Effector memory CD8-positive, alpha-beta T cell (primary cell): ENCODE data around the gene KHNYN.
A peak's percentile ranks its signal among the peaks of the same experiment; 100 is the strongest.

Experiments used
- ATAC-seq: fragments of 150-1000 bp; cut with Tn5 transposase; replicated peaks from 2 replicates; pipeline ENCODE4 v1.10.0; 2021; ENCODE audit warnings: mild to moderate bottlenecking, moderate library complexity
- DNase-seq, 3 experiments: peaks; one replicate each; pipeline ENCODE4 v3.0.0; 2021
- H3K27ac Mint-ChIP-seq, 2 donors: one replicate each; pipeline ENCODE4 v1.8.0; 2022; ENCODE audit warnings: mild to moderate bottlenecking in 2 of 2, mixed read lengths in 2 of 2, moderate library complexity in 2 of 2
- H3K27me3 Mint-ChIP-seq, 2 donors: one replicate each; pipeline ENCODE4 v1.8.0; 2022; ENCODE audit warnings: mixed read lengths in 2 of 2
- H3K36me3 Mint-ChIP-seq: one replicate; pipeline ENCODE4 v1.8.0; 2022; ENCODE audit warnings: mild to moderate bottlenecking, moderate library complexity, mixed read lengths; ENCODE audit not compliant: insufficient read depth
- H3K4me1 Mint-ChIP-seq, 2 donors: one replicate each; pipeline ENCODE4 v1.8.0; 2022; ENCODE audit warnings: low read depth in 2 of 2, mixed read lengths in 2 of 2
- H3K4me3 Mint-ChIP-seq, 2 donors: one replicate each; pipeline ENCODE4 v1.8.0; 2022; ENCODE audit warnings: mild to moderate bottlenecking in 2 of 2, mixed read lengths in 2 of 2, moderate library complexity in 2 of 2
- H3K9me3 Mint-ChIP-seq, 2 donors: one replicate each; pipeline ENCODE4 v1.8.0; 2022; ENCODE audit warnings: mixed read lengths in 2 of 2

The KHNYN gene

GRCh38 chr14:24434036-24434435, 4.3 kb downstream of the KHNYN start:
- ATAC-seq (no peak), DNase-seq (no peak)
- Mint-ChIP-seq H3K4me1 (peaks cover 43 to 44% of the 10 kb centered on the region in 2 donors), H3K4me3 (no peak overlapping the region), H3K27ac (peak overlapping the region in 1 of 2 donors; percentile 24), H3K27me3 (no peaks in the 10 kb centered on the region), H3K36me3 (peaks cover 72% of the 10 kb centered on the region), H3K9me3 (no peaks in the 10 kb centered on the region)

- peaks cover 38 to 40% of the 10 kb centered on the region in 2 donors for H3K4me1 Mint-ChIP-seq
- H3K36me3 Mint-ChIP-seq: peaks cover 74% of the 10 kb centered on the region
- H3K27me3 Mint-ChIP-seq: no peaks in the 10 kb centered on the region
- DNase-seq: no peak
- H3K4me3 Mint-ChIP-seq: no peak overlapping the region
- ATAC-seq: no peak
- no peaks in the 10 kb centered on the region for H3K9me3 Mint-ChIP-seq
- peak overlapping the region in 1 of 2 donors; percentile 24 for H3K27ac Mint-ChIP-seq
These were observed 4.9 kb downstream of the KHNYN start for GRCh38 chr14:24434676-24435075.

DNA sequence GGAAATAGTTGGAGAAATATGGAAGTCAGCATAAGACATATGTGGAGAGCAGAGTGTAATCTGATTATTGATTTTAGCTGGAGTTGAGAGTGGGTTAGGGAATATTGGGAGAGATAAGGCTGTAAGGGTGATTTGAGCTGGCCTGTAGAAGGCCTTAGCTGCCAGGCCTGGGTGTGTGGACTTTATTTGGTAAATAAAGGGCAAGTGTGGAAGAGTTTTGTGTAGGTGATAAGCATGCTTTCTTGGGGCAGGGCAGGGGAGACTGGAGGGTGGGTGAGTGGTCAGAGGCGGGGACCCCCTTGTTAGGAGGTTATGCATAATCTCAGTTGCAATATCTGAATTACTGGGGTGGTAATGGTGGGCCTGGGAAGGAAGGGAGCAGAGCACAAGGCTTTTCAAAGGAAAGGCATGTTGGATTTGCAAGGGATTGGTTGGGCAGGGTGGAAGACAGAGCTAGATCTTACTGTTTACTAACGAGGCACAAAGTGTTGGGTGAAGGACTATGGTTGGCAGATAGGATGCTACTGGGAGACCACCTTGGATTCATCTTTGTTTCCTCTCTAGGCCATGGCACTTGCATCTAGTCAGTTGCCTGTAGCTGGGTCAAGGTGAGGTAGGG, 5.5 kb downstream of the KHNYN start:
- H3K9me3 Mint-ChIP-seq: no peaks in the 10 kb centered on the region
- no peaks in the 10 kb centered on the region for H3K27me3 Mint-ChIP-seq
- H3K4me1 Mint-ChIP-seq: peaks cover 37 to 40% of the 10 kb centered on the region in 2 donors
- DNase-seq: no peak
- ATAC-seq: no peak
- peaks cover 74% of the 10 kb centered on the region for H3K36me3 Mint-ChIP-seq
- H3K4me3 Mint-ChIP-seq: no peak overlapping the region
- peak overlapping the region; percentile 24 to 31 for H3K27ac Mint-ChIP-seq

DNA sequence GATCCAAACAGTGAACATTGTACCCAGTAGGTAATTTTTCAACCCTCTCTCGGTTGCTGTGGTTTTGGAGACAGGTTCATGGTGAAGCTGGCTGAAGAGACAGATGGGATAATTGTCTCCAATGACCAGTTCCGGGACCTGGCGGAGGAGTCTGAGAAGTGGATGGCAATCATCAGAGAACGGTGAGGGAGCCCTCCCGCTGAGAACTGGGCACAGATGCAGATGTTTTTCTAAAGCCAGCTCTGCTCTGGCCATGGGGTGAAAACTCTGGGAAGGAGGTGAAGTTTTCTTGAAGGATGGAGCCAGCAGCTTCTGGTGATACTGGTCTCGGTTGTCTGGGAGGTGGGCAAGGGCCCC, 6.2 kb downstream of the KHNYN start:
- Mint-ChIP-seq H3K9me3 (no peaks in the 10 kb centered on the region), H3K4me1 (peaks cover 35 to 38% of the 10 kb centered on the region in 2 donors), H3K36me3 (peaks cover 67% of the 10 kb centered on the region), H3K27ac (peak overlapping the region; percentile 24 to 31), H3K4me3 (no peak overlapping the region), H3K27me3 (no peaks in the 10 kb centered on the region)
- DNase-seq (no peak), ATAC-seq (no peak)

DNA sequence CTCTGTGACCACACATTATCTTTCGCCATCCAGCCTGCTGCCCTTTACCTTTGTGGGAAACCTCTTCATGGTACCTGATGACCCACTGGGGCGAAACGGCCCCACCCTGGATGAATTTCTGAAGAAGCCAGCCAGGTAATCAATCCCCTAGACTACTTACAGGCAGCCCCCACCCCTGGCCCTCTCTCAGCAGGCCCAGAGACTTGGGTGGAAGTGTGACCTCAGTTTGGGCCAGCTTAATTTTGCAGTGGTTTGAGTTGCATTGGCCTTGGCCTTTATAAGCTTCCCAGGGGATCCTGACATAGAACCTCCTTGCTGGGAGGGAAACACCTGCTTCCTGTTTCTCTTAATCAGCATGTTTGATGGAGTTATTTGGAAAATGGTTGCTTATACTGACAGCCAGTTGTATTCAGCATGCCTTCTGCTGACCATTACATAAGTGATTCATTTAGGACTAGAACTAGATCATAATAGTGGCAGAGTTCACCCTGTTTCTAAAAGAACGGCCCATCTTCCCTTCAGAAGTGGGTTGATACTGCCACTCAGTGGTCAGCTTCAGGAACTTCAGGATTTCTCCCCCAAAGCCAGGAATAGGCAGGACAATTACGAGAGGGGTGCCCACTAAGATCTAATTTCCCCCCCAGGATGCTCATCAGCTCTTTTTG, 6.7 kb downstream of the KHNYN start:
- Mint-ChIP-seq H3K36me3 (peaks cover 62% of the 10 kb centered on the region), H3K4me3 (peak overlapping the region; percentile 14 to 22), H3K4me1 (peaks cover 31 to 36% of the 10 kb centered on the region in 2 donors), H3K27ac (peak overlapping the region; percentile 31 to 85), H3K27me3 (no peaks in the 10 kb centered on the region), H3K9me3 (no peaks in the 10 kb centered on the region)
- DNase-seq: peak; percentile 44 to 50 (median 44)
- ATAC-seq: peak; percentile 62

- H3K27me3 Mint-ChIP-seq: no peaks in the 10 kb centered on the region
- no peaks in the 10 kb centered on the region for H3K9me3 Mint-ChIP-seq
- peaks cover 62% of the 10 kb centered on the region for H3K36me3 Mint-ChIP-seq
- peak overlapping the region; percentile 14 to 22 for H3K4me3 Mint-ChIP-seq
- peak overlapping the region; percentile 54 to 85 for H3K27ac Mint-ChIP-seq
- no peak for ATAC-seq
- H3K4me1 Mint-ChIP-seq: peaks cover 30 to 36% of the 10 kb centered on the region in 2 donors
- DNase-seq: no peak
These were observed 7.4 kb downstream of the KHNYN start for GRCh38 chr14:24437020-24437735.

- DNase-seq: no peak
- Mint-ChIP-seq H3K36me3 (peaks cover 64% of the 10 kb centered on the region), H3K9me3 (no peaks in the 10 kb centered on the region), H3K27me3 (no peaks in the 10 kb centered on the region), H3K4me1 (peaks cover 34 to 39% of the 10 kb centered on the region in 2 donors), H3K27ac (peak overlapping the region; percentile 54 to 85), H3K4me3 (no peak overlapping the region)
- ATAC-seq: no peak
These were observed 7.9 kb downstream of the KHNYN start for GRCh38 chr14:24437736-24438067.

DNA sequence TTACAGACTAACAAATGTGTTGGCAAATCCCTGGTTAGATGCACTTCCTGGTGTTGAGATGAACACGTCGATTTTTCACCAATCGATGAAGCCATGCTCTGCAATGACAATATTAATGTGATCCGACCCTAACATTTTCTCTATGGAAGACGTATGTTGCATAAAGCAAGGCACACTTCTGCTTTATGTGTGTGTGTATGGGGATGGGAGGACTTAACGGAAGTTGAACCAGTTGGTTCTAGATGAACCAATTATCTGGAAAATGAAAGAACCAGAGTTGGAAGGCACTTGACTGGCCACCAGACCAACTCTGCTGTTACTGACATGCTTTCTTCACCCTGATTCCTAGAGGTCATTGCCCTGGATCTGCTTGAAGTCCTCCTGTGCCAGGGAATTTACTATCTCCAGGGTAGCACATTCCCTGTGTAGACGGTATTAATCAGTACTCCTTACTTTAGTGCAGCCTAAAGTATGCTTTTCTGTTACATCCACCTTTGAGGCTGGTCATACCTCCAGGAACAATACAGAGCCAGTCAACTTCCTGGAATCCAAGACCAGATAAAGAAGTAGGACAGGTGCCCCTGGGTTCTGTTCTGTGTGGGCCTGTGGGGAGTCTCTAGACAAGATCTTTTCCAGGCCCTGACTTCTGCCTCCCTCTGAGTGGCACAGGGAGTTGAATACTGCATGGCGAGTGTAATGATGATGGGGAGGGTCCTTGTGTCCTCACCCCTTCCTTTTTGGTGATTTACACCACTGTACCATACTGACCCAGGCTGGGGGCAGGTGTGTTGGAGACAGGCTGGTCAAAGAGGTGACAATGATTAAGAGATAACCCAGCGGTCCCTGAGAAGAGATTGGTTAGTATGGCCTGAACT, 8.7 kb downstream of the KHNYN start:
- no peak for DNase-seq
- peak overlapping the region in 1 of 2 donors; percentile 79 for H3K27ac Mint-ChIP-seq
- H3K4me1 Mint-ChIP-seq: peaks cover 36 to 39% of the 10 kb centered on the region in 2 donors
- ATAC-seq: no peak
- H3K4me3 Mint-ChIP-seq: no peak overlapping the region
- no peaks in the 10 kb centered on the region for H3K27me3 Mint-ChIP-seq
- peaks cover 61% of the 10 kb centered on the region for H3K36me3 Mint-ChIP-seq
- H3K9me3 Mint-ChIP-seq: no peaks in the 10 kb centered on the region

GRCh38 chr14:24439257-24439656, 9.5 kb downstream of the KHNYN start:
- H3K4me1 Mint-ChIP-seq: peaks cover 38 to 41% of the 10 kb centered on the region in 2 donors
- H3K9me3 Mint-ChIP-seq: no peaks in the 10 kb centered on the region
- ATAC-seq (no peak), DNase-seq (no peak)
- H3K27me3 Mint-ChIP-seq: no peaks in the 10 kb centered on the region
- peak overlapping the region in 1 of 2 donors; percentile 79 for H3K27ac Mint-ChIP-seq
- no peak overlapping the region for H3K4me3 Mint-ChIP-seq
- peaks cover 60% of the 10 kb centered on the region for H3K36me3 Mint-ChIP-seq

DNA sequence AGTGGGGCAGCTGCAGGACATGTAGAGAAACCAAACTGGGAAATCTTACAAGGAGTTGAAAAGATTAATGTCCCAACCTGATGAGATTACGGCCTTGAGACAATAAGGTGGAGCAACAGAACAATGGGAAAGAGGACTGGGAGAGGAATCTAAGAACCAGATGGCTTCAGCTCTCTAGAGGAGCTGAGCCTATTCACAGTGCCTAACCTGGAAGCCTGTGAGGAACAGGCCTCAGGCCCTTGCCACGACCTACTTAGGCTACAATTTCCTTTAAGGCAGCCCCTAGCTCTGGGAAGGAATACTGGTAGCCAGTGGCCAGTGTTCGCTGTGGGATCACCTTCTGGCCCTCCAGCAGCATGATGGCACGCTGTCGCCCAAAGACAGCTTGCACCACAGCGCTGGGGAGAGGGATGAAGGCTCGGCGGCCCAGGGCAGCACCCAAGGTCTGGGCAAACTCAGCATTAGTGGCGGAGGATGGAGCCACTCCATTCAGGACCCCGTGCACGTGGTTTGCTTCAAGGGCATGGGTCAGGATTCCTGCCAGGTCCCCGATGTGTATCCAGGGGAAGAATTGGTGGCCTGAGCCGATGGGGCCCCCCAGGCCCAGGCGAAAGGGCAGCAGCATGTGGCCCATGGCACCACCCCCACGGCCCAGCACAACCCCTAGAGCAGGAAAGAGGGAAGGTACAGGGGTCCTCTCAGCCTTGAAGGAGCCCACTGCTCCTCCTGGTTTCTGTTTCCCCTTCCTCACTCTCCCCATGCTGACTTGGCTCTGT, 10.3 kb downstream of the KHNYN start:
- no peak overlapping the region for H3K4me3 Mint-ChIP-seq
- peaks cover 52% of the 10 kb centered on the region for H3K36me3 Mint-ChIP-seq

GRCh38 chr14:24440606-24441399, 11.0 kb downstream of the KHNYN start:
- no peaks in the 10 kb centered on the region for H3K9me3 Mint-ChIP-seq
- peak overlapping the region; percentile 75 to 94 for H3K27ac Mint-ChIP-seq
- H3K27me3 Mint-ChIP-seq: no peaks in the 10 kb centered on the region
- H3K4me1 Mint-ChIP-seq: peaks cover 38 to 39% of the 10 kb centered on the region in 2 donors
- ATAC-seq (no peak), DNase-seq (no peak)
- peak overlapping the region in 1 of 2 donors; percentile 92 for H3K4me3 Mint-ChIP-seq
- H3K36me3 Mint-ChIP-seq: peaks cover 49% of the 10 kb centered on the region

More for the DNA sequence above, 10.3 kb downstream of the KHNYN start:
- Mint-ChIP-seq H3K4me1 (peaks cover 38 to 41% of the 10 kb centered on the region in 2 donors), H3K27me3 (no peaks in the 10 kb centered on the region), H3K27ac (peak overlapping the region; percentile 75 to 94), H3K9me3 (no peaks in the 10 kb centered on the region)
- ATAC-seq (no peak), DNase-seq (no peak)

GRCh38 chr14:24441485-24441884, 11.7 kb downstream of the KHNYN start:
- no peak for DNase-seq
- peak overlapping the region; percentile 94 to 97 for H3K27ac Mint-ChIP-seq
- H3K27me3 Mint-ChIP-seq: no peaks in the 10 kb centered on the region
- peaks cover 38% of the 10 kb centered on the region in 2 donors for H3K4me1 Mint-ChIP-seq
- peaks cover 46% of the 10 kb centered on the region for H3K36me3 Mint-ChIP-seq
- H3K4me3 Mint-ChIP-seq: peak overlapping the region; percentile 92
- no peaks in the 10 kb centered on the region for H3K9me3 Mint-ChIP-seq
- no peak for ATAC-seq
